Right lobe of liver (tissue), 4 donors: ENCODE measurements around the gene STK33.

Experiments
- CTCF ChIP-seq, 4 donors: fragments of 200-600 bp in 3 of 4; fragments of 450-650 bp in 1 of 4; IDR thresholded peaks; one replicate each; pipeline versions ENCODE4 v1.5.1 to v1.8.0; 2016 to 2022; ENCODE audit warnings: antibody characterized with exemption in 4 of 4, mild to moderate bottlenecking in 2 of 4
- POLR2A ChIP-seq: fragments of 450-650 bp; IDR thresholded peaks from one replicate; pipeline ENCODE4 v1.6.1; 2017; ENCODE audit warnings: antibody characterized with exemption, mild to moderate bottlenecking
- donor health status: DM: no; HTN: no; CAD: no.
- donor health status: DM: no; HTN: no; CAD: no.
- donor health status: DM: no; HTN: yes; CAD: no.

- no peak for TF ChIP-seq CTCF (IDR thresholded peaks at IDR 0.05)
- TF ChIP-seq POLR2A = no peak
These were observed 207.7 kb downstream of the STK33 start for GRCh38 chr11:8386134-8386864.
